Glomerular visceral epithelial cell (primary cell): ENCODE measurements around the gene ATP6V1F.
A peak's percentile ranks its signal among the peaks of the same experiment; 100 is the strongest.

Experiments
- DNase-seq: peaks from one replicate; pipeline ENCODE4 v3.0.0-alpha.2; 2016; ENCODE audit errors: extremely low spot score

The ATP6V1F gene

GRCh38 chr7:128867842-128868623 lies 5.4 kb downstream of the ATP6V1F start:
- peak; percentile 16 for DNase-seq

- no peak for DNase-seq
Observed at GRCh38 chr7:128868624-128869137, 6.0 kb downstream of the ATP6V1F start.

GRCh38 chr7:128869138-128869943 lies 6.7 kb downstream of the ATP6V1F start:
- peak; percentile 37 for DNase-seq

GRCh38 chr7:128869944-128870285 lies 7.3 kb downstream of the ATP6V1F start:
- no peak for DNase-seq

GRCh38 chr7:128871050-128871449 lies 8.4 kb downstream of the ATP6V1F start:
- DNase-seq = no peak

GRCh38 chr7:128872394-128872824 lies 9.8 kb downstream of the ATP6V1F start:
- DNase-seq = no peak

- no peak for DNase-seq
Observed at GRCh38 chr7:128873234-128873633, 10.6 kb downstream of the ATP6V1F start.

- DNase-seq = no peak
Observed at GRCh38 chr7:128874140-128875031, 11.7 kb downstream of the ATP6V1F start.

GRCh38 chr7:128875523-128875948 lies 12.9 kb downstream of the ATP6V1F start:
- DNase-seq = no peak

- no peak for DNase-seq
Observed at GRCh38 chr7:128876127-128876526, 13.5 kb downstream of the ATP6V1F start.

GRCh38 chr7:128876586-128876977 lies 13.9 kb downstream of the ATP6V1F start:
- no peak for DNase-seq

- DNase-seq = no peak
Observed at GRCh38 chr7:128876978-128877755, 14.5 kb downstream of the ATP6V1F start.

GRCh38 chr7:128877756-128878120 lies 15.1 kb downstream of the ATP6V1F start:
- DNase-seq = no peak

- DNase-seq = no peak
Observed at GRCh38 chr7:128878226-128879105, 15.8 kb downstream of the ATP6V1F start.

GRCh38 chr7:128879461-128879938 lies 16.8 kb downstream of the ATP6V1F start:
- DNase-seq = no peak

GRCh38 chr7:128879939-128880746 lies 17.5 kb downstream of the ATP6V1F start:
- DNase-seq = peak; percentile 46

GRCh38 chr7:128880791-128881457 lies 18.3 kb downstream of the ATP6V1F start:
- no peak for DNase-seq

GRCh38 chr7:128881458-128882125 lies 18.9 kb downstream of the ATP6V1F start:
- no peak for DNase-seq
